GM19463 (cell line): Measurements from ENCODE around the gene IQCK.
"Not testable (repeated sequence)": the region's sequence is repeated elsewhere in the genome, so short reads cannot be mapped to it uniquely, and the experiment has no call there.

Experiments used
- ATAC-seq: cut with Tn5 transposase; IDR thresholded peaks from one replicate; pipeline ENCODE4 v1.9.1; 2021; ENCODE audit warnings: mild to moderate bottlenecking, moderate library complexity; ENCODE audit not compliant: unreplicated experiment

Gene IQCK

GRCh38 chr16:19716183-19716582 is 1.9 kb upstream of the IQCK start:
- ATAC-seq, result no peak

DNA sequence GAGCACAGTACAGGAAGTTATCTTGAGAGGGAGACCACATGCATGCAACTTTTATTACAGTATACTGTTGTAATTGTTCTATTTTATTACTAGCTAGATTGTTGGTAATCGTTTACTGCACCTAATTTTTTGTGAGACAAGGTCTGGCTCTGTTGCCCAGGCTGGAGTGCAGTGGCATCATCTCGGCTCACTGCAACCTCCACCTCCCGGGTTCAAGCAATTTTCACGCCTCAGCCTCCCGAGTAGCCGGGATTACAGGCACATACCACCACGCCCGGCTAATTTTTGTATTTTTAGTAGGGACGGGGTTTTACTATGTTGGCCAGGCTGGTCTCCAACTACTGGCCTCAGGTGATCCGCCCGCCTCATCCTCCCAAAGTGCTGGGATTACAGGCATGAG is 1.3 kb upstream of the IQCK start:
- ATAC-seq, result not testable (repeated sequence)

- ATAC-seq, result no peak
These were observed 757 bp upstream of the IQCK start for GRCh38 chr16:19717314-19717713.

GRCh38 chr16:19718624-19718965 is 524 bp downstream of the IQCK start:
- no peak for ATAC-seq

- ATAC-seq, result no peak
These were observed 4.3 kb downstream of the IQCK start for GRCh38 chr16:19722269-19722952.

DNA sequence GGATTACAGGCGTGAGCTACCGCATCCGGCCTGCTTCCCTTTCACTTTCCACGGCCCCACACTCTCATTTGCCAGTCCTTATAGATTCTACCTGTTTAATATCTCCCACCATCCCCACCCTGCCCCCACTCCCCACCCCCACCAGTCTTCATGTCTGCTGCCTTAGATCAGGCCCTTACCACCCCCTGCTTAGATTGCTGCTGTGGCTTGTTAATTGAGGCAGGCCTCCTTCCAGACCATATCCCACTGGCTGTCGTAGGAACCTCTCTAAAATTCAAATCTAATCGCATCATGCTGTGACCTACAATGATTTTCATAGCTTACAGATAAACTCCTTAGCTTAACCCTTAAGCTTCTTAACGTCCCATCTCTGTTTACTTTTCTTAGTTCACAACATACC is 4.9 kb downstream of the IQCK start:
- no peak for ATAC-seq

DNA sequence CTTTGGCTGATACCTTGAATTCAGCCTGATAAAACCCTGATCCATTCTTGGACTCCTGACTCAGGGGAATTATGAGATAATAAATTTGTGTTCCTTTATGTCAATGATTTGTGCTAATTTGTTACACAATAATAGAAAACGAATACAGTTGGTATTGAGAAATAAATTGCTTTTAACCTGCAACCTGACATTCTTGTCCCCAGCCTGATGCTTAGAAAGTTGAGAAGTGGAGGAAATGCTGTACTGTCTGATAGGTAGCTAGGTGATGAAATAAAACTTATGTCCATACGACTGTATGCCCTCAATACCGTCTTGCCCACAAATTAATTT is 10.5 kb downstream of the IQCK start:
- ATAC-seq, result no peak

- no peak for ATAC-seq
These were observed 15.5 kb downstream of the IQCK start for GRCh38 chr16:19733551-19733950.

GRCh38 chr16:19735074-19735867 is 17.2 kb downstream of the IQCK start:
- no peak for ATAC-seq

DNA sequence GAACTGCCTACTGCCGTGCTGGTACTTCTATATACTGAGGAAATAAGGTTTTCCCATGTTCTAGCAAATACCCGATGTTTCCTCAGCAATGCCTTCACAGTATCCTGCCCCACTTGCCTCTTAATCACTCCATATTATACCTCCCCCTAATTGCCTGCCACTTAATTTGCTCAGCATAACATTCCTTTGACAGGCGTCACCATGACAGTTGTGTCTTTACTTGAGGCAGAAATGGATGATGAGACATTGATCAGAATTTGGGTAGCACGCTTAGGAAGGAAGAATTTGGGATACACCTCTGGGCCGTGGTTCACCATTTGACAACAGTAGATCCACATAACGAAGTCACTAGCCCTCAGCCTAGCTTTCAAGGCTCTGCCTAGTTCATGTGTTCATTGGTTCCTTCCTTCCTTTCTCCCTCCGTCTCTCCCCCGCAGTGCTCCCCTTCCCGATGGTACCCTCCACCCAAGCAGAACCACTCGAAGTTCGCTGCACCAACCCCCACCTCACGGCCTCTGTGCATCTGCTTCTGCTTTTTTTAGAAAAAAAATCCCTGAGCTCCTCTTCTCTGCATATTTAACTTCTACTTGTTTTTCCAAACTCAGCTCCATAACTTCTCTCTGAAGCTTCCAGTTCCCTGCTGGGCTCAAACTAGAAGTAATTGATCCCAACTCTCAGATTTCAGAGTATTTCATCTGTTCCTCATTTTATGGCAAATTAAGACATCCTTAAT is 19.4 kb downstream of the IQCK start:
- ATAC-seq, result no peak

- no peak for ATAC-seq
These were observed 23.3 kb downstream of the IQCK start for GRCh38 chr16:19741354-19741753.

GRCh38 chr16:19743816-19744159 is 25.7 kb downstream of the IQCK start:
- ATAC-seq, result no peak

- ATAC-seq, result no peak
These were observed 26.6 kb downstream of the IQCK start for GRCh38 chr16:19744670-19745069.

DNA sequence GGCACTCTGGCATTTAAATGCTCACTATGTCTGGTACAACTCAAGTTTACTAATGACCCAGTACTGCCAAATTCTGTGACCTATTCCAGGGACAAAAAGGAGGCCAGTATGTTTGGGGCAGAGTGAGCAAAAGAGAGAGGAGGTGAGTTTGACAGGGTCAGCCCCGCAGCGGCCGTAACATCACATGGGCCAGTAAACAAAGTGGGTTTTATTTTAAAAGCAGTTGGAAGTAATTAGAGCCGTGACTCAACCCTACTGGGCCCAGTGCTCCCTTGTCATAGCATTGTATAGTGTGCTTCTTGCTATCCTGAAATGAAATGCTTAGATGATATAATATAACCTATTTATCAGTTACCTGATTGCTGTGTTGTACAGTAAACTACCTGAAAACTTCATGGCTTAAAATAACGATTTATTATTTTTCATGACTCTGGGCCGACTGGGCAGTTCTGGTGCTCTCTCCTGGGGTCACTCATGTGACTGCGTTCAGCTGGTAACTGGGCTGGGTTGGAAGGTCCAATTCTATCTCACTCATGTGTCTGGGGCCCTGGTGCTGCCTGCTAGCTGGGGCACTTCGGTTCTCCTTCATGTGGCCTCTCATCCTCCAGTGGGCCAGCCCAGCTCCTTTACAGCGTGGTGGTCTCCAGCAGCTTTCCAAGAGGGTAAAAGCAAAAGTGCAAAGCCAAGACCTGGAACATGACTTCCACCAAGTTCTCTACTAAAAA is 27.4 kb downstream of the IQCK start:
- ATAC-seq, result no peak

DNA sequence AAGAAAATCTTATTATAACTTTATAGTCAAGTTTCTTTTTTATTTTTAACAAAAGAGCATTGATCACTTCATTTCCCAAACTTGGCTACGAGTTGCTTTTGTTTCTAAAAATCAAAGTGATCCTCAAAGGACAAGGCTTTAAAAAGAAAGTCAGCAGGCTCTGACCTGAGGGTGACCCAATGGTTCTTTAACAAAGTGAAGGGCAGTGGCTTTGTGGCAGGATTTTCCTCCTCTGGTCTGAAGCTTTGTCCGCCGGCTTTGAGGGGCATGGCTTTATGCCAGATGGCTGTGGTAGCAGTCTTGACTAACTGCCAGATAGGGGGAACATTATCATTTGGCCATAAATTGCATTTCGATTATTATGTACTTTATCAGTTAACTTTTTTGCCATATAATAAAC is 28.5 kb downstream of the IQCK start:
- no peak for ATAC-seq

GRCh38 chr16:19748389-19749168 is 30.5 kb downstream of the IQCK start:
- no peak for ATAC-seq

- ATAC-seq, result no peak
These were observed 31.6 kb downstream of the IQCK start for GRCh38 chr16:19749571-19750080.

DNA sequence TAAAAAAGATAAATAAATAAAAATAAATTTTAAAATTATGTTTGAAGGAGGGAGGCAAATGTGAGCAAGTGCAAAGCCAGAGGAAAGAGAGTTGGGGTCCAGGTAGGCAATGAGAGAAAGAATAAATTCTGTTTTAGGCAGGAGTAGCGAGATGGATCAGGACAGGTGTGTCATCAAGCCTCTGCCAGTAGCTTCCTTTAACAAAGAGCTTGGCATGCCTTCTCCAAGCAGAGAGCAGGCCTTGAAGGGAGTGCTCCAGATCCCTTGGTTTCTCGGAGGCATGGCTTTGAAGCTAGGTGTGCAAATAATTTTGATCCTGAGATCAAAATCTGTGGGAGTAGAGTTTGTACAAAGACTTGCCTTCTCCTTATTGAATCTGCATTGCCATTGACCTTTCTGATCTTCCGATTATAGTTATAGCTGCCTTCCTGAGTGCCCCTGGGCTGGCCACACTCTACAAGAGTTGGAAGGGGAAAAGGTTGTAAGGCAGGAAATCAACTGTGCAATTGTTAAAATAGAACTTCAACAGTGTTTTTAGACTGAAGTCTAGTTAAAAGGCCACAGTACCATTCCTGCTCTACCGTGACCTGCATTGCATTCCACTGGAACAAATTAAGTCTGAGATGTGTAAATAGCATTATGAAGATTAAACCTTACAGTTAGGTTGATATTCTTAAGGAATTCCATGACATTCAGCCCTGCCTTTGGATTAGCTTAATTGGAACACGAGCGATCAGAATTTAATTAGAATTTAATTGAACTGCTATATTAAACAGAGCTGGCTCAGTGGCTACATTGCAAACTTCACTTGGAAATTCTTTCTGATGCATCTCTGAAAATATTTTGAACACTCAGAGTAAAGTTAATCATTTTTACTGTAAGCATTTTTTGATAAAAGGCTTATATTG is 33.7 kb downstream of the IQCK start:
- ATAC-seq, result no peak

- ATAC-seq, result no peak
These were observed 36.0 kb downstream of the IQCK start for GRCh38 chr16:19753815-19754643.
